Inflammatory macrophage treated with lipopolysaccharide for 1 hour (primary cell): ENCODE data around the gene GLIPR1.
"Not testable (repeated sequence)": the region's sequence is repeated elsewhere in the genome, so short reads cannot be mapped to it uniquely, and the experiment has no call there.

Experiments used
- DNase-seq, 2 donors: peaks; one replicate each; pipeline ENCODE4 v3.0.0-alpha.2; 2020 to 2022

The GLIPR1 gene

GRCh38 chr12:75522124-75522523 is 41.6 kb downstream of the GLIPR1 start:
- DNase-seq: not testable (repeated sequence)

GRCh38 chr12:75525263-75525662 is 44.7 kb downstream of the GLIPR1 start:
- no peak for DNase-seq

- peak; percentile 25 to 60 for DNase-seq
These were observed 46.3 kb downstream of the GLIPR1 start for GRCh38 chr12:75526655-75527511.

GRCh38 chr12:75528272-75528671 is 47.7 kb downstream of the GLIPR1 start:
- DNase-seq: no peak

- no peak for DNase-seq
These were observed 48.1 kb downstream of the GLIPR1 start for GRCh38 chr12:75528692-75529091.

GRCh38 chr12:75529316-75529715 is 48.8 kb downstream of the GLIPR1 start:
- no peak for DNase-seq

- DNase-seq: no peak
These were observed 49.3 kb downstream of the GLIPR1 start for GRCh38 chr12:75529826-75530225.

GRCh38 chr12:75533239-75533638 is 52.7 kb downstream of the GLIPR1 start:
- DNase-seq: no peak

GRCh38 chr12:75539889-75540288 is 59.3 kb downstream of the GLIPR1 start:
- no peak for DNase-seq

GRCh38 chr12:75542942-75543341 is 62.4 kb downstream of the GLIPR1 start:
- DNase-seq: no peak

GRCh38 chr12:75543529-75543928 is 63.0 kb downstream of the GLIPR1 start:
- no peak for DNase-seq

- no peak for DNase-seq
These were observed 65.1 kb downstream of the GLIPR1 start for GRCh38 chr12:75545636-75546035.

- DNase-seq: no peak
These were observed 68.3 kb downstream of the GLIPR1 start for GRCh38 chr12:75548879-75549278.

GRCh38 chr12:75549989-75550388 is 69.4 kb downstream of the GLIPR1 start:
- DNase-seq: no peak

- no peak for DNase-seq
These were observed 70.1 kb downstream of the GLIPR1 start for GRCh38 chr12:75550401-75551240.

GRCh38 chr12:75551477-75551876 is 70.9 kb downstream of the GLIPR1 start:
- DNase-seq: no peak

- peak in 1 of 2 donors; percentile 10 for DNase-seq
These were observed 72.8 kb downstream of the GLIPR1 start for GRCh38 chr12:75553398-75553797.
